Caco-2 (cell line): ENCODE measurements around the gene FANCC. TPM values are rescaled to one million over a fixed set of nuclear protein-coding genes. Genes with fewer than 3 reads are reported as not detected.
"Not testable (repeated sequence)": the region's sequence is repeated elsewhere in the genome, so short reads cannot be mapped to it uniquely, and the experiment has no call there.

Experiments
- BruUV-seq: library from RNA; stranded (reverse); fragments of 400-500 nt; replicated peaks from 2 replicates; lab custom pipeline; 2021; lab: Mats Ljungman, UMichigan
- CTCF ChIA-PET: fragments of 300-600 bp; sonication (Branson Sonifier 250); formaldehyde crosslinking; loops from one replicate; lab custom pipeline; 2022; ENCODE audit warnings: antibody characterized with exemption; lab: Charles Lee
- POLR2A ChIA-PET: fragments of 300-600 bp; sonication (Branson Sonifier 250); formaldehyde crosslinking; loops from one replicate; lab custom pipeline; 2022; ENCODE audit warnings: antibody characterized with exemption; lab: Charles Lee
- DNase-seq, 2 experiments: peaks; one replicate each; pipeline versions ENCODE4 v3.0.0 to v3.0.0-alpha.2; 2020 to 2022
- H3K27me3 ChIP-seq: replicated peaks from 2 replicates; pipeline ENCODE4 v1.6.0; 2011; ENCODE audit warnings: low read length; ENCODE audit not compliant: control insufficient read depth, insufficient read depth
- H3K36me3 ChIP-seq: 2 replicates; pipeline ENCODE4 v1.5.1; 2011; ENCODE audit warnings: low read length; ENCODE audit not compliant: control insufficient read depth, insufficient read depth
- H3K4me1 ChIP-seq: fragments of 250-450 bp; sonication (Bioruptor Pico); 2 replicates; pipeline ENCODE4 v1.5.1; 2020; ENCODE audit warnings: mild to moderate bottlenecking
- H3K4me3 ChIP-seq: 2 replicates; pipeline ENCODE4 v1.5.1; 2011; ENCODE audit warnings: low read depth, mild to moderate bottlenecking, control low read depth, low read length
- H3K9me3 ChIP-seq: fragments of 250-450 bp; sonication (Bioruptor Pico); 2 replicates; pipeline ENCODE4 v1.5.1; 2020; ENCODE audit warnings: mild to moderate bottlenecking, moderate library complexity
- H3K27ac Mint-ChIP-seq: one replicate; pipeline ENCODE4 v1.8.0; 2022; ENCODE audit warnings: mixed read lengths; ENCODE audit not compliant: unreplicated experiment
- H3K27me3 Mint-ChIP-seq: one replicate; pipeline ENCODE4 v1.8.0; 2022; ENCODE audit warnings: mixed read lengths; ENCODE audit not compliant: insufficient read depth, unreplicated experiment
- H3K36me3 Mint-ChIP-seq: one replicate; pipeline ENCODE4 v1.8.0; 2022; ENCODE audit warnings: mild to moderate bottlenecking, mixed read lengths; ENCODE audit not compliant: insufficient read depth, unreplicated experiment
- H3K4me1 Mint-ChIP-seq: one replicate; pipeline ENCODE4 v1.8.0; 2022; ENCODE audit warnings: low read depth, mixed read lengths; ENCODE audit not compliant: unreplicated experiment
- H3K4me3 Mint-ChIP-seq: one replicate; pipeline ENCODE4 v1.8.0; 2022; ENCODE audit warnings: mild to moderate bottlenecking, moderate library complexity, mixed read lengths; ENCODE audit not compliant: unreplicated experiment
- H3K9me3 Mint-ChIP-seq: one replicate; pipeline ENCODE4 v1.8.0; 2022; ENCODE audit warnings: mixed read lengths; ENCODE audit not compliant: unreplicated experiment
- CTCF ChIP-seq, 2 experiments: fragments of 200-600 bp in 1 of 2; IDR thresholded peaks; 1 replicate in 1 of 2; 2 replicates in 1 of 2; pipeline versions ENCODE4 v1.5.1 to v1.8.0; 2011 to 2022; ENCODE audit warnings: antibody characterized with exemption in 1 of 2, control low read depth in 1 of 2, inconsistent platforms in 1 of 2, low read depth in 1 of 2, low read length in 1 of 2, mild to moderate bottlenecking in 1 of 2, moderate library complexity in 1 of 2; ENCODE audit not compliant: insufficient read depth in 1 of 2, severe bottlenecking in 1 of 2, unreplicated experiment in 1 of 2
- intact Hi-C: fragments of 100-400 bp; cut with micrococcal nuclease; formaldehyde crosslinking; loops from one replicate; pipeline ENCODE4 v1.10.0; 2022; ENCODE audit not compliant: unreplicated experiment
- total RNA-seq: library from RNA; stranded (reverse); gene quantifications from 2 replicates; pipeline ENCODE4 v1.2.3, GENCODE V29; 2022

The FANCC gene
- total RNA-seq, 1 experiment from 2014 or later = 29.2 TPM

- no peak for DNase-seq
- peaks cover 31% of the 10 kb centered on the region for H3K4me1 Mint-ChIP-seq
- H3K36me3 Mint-ChIP-seq = no peaks in the 10 kb centered on the region
- H3K4me3 ChIP-seq = no peak overlapping the region
- CTCF ChIA-PET = no interaction called here
- no peak for TF ChIP-seq CTCF (IDR thresholded peaks at IDR 0.05; ENCODE audit: insufficient read depth in 1 of 2, low read depth in 1 of 2, low read length in 1 of 2, severe bottlenecking in 1 of 2, unreplicated experiment in 1 of 2)
- peak overlapping the region; percentile 53 for H3K27ac Mint-ChIP-seq
- no peaks in the 10 kb centered on the region for H3K9me3 Mint-ChIP-seq
- peak overlapping the region; percentile 66 for H3K4me3 Mint-ChIP-seq
- H3K27me3 Mint-ChIP-seq = no peaks in the 10 kb centered on the region
- H3K36me3 ChIP-seq = no peaks in the 10 kb centered on the region
- H3K27me3 ChIP-seq = no peaks in the 10 kb centered on the region
- no TSS peak for BruUV-seq
- H3K9me3 ChIP-seq = no peaks in the 10 kb centered on the region
- H3K4me1 ChIP-seq = peaks cover 38% of the 10 kb centered on the region
- POLR2A ChIA-PET = no interaction called here
- intact Hi-C loops = loop anchor here (2.0 kb wide), 1 partner anchor 19 kb away; no protein-coding TSS in a partner anchor
Observed at GRCh38 chr9:95206143-95206542, 111.4 kb downstream of the FANCC start.

- ChIA-PET POLR2A (no interaction called here), CTCF (no interaction called here)
- Histone ChIP-seq H3K4me1 (peaks cover 38% of the 10 kb centered on the region), H3K27me3 (no peaks in the 10 kb centered on the region), H3K9me3 (no peaks in the 10 kb centered on the region), H3K4me3 (no peak overlapping the region), H3K36me3 (no peaks in the 10 kb centered on the region)
- Mint-ChIP-seq H3K27me3 (no peaks in the 10 kb centered on the region), H3K9me3 (no peaks in the 10 kb centered on the region), H3K4me1 (peaks cover 31% of the 10 kb centered on the region), H3K4me3 (no peak overlapping the region), H3K36me3 (no peaks in the 10 kb centered on the region), H3K27ac (no peak overlapping the region)
- intact Hi-C loops = no loop called here
- no peak for DNase-seq
- no TSS peak for BruUV-seq
- TF ChIP-seq CTCF (IDR thresholded peaks at IDR 0.05; ENCODE audit: insufficient read depth in 1 of 2, low read depth in 1 of 2, low read length in 1 of 2, severe bottlenecking in 1 of 2, unreplicated experiment in 1 of 2) = no peak
Observed at GRCh38 chr9:95204710-95205109, 112.8 kb downstream of the FANCC start.

GRCh38 chr9:95204310-95204709 lies 113.2 kb downstream of the FANCC start:
- no peak overlapping the region for H3K4me3 ChIP-seq
- no peaks in the 10 kb centered on the region for H3K36me3 Mint-ChIP-seq
- intact Hi-C loops = no loop called here
- peaks cover 38% of the 10 kb centered on the region for H3K4me1 ChIP-seq
- no peaks in the 10 kb centered on the region for H3K27me3 Mint-ChIP-seq
- H3K9me3 Mint-ChIP-seq = no peaks in the 10 kb centered on the region
- CTCF ChIA-PET = no interaction called here
- no TSS peak for BruUV-seq
- H3K4me1 Mint-ChIP-seq = peaks cover 31% of the 10 kb centered on the region
- POLR2A ChIA-PET = no interaction called here
- no peaks in the 10 kb centered on the region for H3K27me3 ChIP-seq
- no peak for TF ChIP-seq CTCF (IDR thresholded peaks at IDR 0.05; ENCODE audit: insufficient read depth in 1 of 2, low read depth in 1 of 2, low read length in 1 of 2, severe bottlenecking in 1 of 2, unreplicated experiment in 1 of 2)
- H3K36me3 ChIP-seq = no peaks in the 10 kb centered on the region
- no peaks in the 10 kb centered on the region for H3K9me3 ChIP-seq
- H3K4me3 Mint-ChIP-seq = no peak overlapping the region
- DNase-seq = no peak
- no peak overlapping the region for H3K27ac Mint-ChIP-seq

- BruUV-seq, H3K36me3 ChIP-seq, intact Hi-C loops, H3K4me3 ChIP-seq, H3K4me3 Mint-ChIP-seq, DNase-seq, H3K9me3 Mint-ChIP-seq, POLR2A ChIA-PET, H3K36me3 Mint-ChIP-seq, H3K9me3 ChIP-seq, H3K27me3 ChIP-seq, H3K27me3 Mint-ChIP-seq, CTCF ChIA-PET, H3K27ac Mint-ChIP-seq: not testable (repeated sequence)
- H3K4me1 ChIP-seq = peaks cover 28% of the 10 kb centered on the region
- peaks cover 25% of the 10 kb centered on the region for H3K4me1 Mint-ChIP-seq
Observed at GRCh38 chr9:95203019-95203418, 114.5 kb downstream of the FANCC start.
